Breast epithelium (tissue), 3 donors: Measurements from ENCODE around the gene ATRN.

Experiments used
- CTCF ChIP-seq, 3 donors: fragments of 450-650 bp; IDR thresholded peaks; one replicate each; pipeline ENCODE4 v1.5.1; 2016 to 2017; ENCODE audit warnings: antibody characterized with exemption in 3 of 3, mild to moderate bottlenecking in 3 of 3, moderate library complexity in 3 of 3
- POLR2A ChIP-seq: fragments of 450-650 bp; IDR thresholded peaks from one replicate; pipeline ENCODE4 v1.6.1; 2016; ENCODE audit warnings: antibody characterized with exemption, mild to moderate bottlenecking, moderate library complexity
- POLR2AphosphoS5 ChIP-seq, 3 donors: sonication (generic); formaldehyde crosslinking; IDR thresholded peaks; one replicate each; pipeline ENCODE4 v1.6.1; 2017; ENCODE audit warnings: antibody characterized with exemption in 3 of 3

DNA sequence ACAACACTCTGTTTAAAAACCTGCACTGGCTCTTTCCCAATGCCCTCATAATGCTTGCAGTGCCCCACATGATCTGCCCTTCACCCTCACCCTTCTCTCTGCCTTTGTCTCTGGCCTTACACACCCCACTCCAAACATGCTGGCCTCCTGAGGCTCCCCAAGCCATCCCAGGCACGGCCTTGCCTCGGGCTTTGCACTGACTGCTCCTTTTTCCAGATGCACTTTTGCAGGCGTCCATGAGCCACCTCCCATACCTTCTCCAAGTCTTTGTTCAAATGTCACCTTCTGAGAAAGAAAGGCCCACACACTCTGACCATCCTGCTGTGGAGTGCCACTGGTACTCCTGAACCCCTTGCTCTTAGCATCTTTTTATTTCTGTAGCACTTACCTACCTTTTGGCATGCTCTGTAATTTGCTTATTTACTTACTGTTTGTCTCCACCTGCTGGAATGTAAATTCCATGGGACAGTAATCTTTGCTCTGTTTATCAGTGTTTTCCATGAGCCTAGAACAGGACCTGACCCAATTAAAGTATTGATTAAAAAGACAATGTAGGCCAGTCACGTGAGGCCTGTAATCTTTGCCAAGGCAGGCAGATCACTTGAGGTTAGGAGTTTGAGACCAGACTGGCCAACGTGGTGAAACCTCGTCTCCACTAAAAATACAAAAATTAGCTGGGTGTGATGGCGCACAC, 161.6 kb downstream of the ATRN start:
- TF ChIP-seq CTCF (IDR thresholded peaks at IDR 0.05) = no peak
- no peak for TF ChIP-seq POLR2A
- no peak for TF ChIP-seq POLR2AphosphoS5 (IDR thresholded peaks at IDR 0.05)
